SHP77 (cell line): Measurements from ENCODE around the gene PHF14.

Source experiments
- DNase-seq, 2 experiments: peaks; one replicate each; lab custom pipeline; 2025; lab: John Stamatoyannopoulos, UW

The PHF14 gene

DNA sequence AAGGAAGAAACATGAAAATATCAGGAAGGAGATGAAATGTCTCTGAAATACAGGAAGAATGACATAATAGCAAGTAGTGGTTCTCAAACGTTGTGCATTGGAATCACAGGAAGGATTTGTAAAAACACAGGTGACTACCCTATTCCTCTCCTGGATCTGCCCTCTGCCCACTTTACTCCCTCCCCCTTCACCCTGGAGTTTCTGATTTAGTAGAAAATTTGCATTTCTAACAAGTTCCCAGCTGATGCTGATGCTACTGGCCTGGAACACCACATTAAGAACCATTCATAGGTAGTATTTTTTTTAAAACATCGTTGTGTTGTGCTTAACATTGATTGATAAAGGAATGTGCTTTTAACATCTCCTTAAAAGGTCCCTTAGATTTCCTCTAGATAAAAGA, 130.9 kb downstream of the PHF14 start:
- no peak for DNase-seq

- DNase-seq = no peak
Measured at GRCh38 chr7:11109659-11110058, 136.0 kb downstream of the PHF14 start.

DNA sequence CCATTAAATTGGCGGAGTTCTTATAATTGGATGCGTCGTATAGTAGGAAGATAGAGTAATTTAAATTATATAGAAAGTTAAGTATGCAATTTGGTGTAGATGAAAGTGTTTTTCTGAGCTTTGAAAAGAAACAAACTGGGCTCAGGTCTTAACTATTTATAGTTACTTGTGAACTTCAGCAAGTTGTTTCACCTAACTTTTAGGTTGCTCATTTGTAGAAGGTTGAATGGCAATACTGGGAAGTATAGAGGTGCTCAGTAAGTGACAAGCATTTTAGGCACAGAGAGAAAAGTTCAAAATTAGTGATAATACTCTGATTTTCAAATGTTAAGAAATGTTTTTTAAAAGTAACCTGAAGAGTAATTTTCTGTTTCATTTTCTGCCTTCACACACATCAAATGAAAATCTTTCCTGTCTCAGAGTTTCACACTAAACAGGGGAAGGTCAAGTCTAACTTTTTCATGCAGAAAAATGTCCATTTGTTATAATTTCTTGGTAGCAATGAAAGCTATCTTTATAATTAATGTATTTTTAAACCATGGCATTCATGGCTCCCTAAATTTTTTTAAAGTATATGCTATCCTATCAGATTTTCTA, 146.5 kb downstream of the PHF14 start:
- no peak for DNase-seq

DNA sequence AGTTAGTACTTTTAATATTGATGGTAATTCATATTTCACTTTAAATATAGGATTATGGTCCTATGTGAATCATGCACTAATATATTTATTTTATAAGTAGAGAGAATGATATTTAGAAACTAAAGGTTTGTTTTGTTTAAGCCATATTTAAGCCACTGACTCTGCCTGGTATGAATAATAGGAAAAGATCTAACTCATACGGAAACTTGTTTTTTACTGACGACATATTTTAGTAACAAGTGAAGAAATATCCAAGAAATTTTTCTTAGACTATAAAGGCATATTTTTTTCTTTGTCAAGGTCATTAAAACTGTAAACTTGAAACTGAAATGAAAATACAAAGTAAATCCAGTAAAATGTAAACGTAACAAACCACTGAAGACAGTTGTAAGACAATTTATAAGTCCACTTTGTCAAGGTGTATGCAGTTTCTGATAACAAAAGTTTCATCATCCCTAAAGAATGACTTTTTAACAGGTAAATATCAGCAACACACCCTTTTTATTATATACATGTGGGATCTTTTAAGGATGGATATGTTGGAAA, 147.1 kb downstream of the PHF14 start:
- DNase-seq = no peak

- DNase-seq = no peak
Measured at GRCh38 chr7:11124856-11125559, 151.3 kb downstream of the PHF14 start.

DNA sequence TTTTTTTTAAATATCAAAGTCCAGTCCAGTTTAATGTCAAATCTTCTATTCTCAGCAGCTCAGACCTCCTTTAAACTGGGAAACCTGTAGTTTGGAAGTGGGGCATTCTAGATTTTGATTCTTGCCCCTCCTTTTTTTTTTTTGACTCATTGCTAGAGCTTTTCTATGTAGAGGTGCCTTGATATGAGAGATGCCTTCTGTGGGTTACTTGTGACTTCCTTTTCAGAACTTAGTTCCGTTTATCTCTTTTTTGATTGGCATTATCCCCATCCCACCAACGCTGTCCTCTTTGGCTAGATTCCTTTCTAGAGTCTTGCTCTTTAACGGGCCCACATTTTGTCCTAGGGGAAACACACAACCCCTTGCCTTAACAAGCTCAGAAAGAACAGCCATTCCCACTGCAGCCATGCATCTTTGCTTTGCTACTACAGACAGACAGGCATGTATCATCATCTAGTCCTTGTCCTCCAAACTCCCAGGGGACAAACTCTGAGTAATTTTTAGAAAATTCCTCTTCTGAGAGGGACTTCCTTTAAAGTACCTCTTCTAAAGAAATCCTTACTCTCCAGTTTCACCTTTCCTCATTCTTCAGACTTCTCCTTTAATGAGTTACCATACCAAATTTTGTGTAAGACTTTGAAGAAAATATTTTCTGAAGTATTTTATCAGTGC, 153.6 kb downstream of the PHF14 start:
- DNase-seq = no peak

- DNase-seq = no peak
Measured at GRCh38 chr7:11127988-11128387, 154.3 kb downstream of the PHF14 start.

DNA sequence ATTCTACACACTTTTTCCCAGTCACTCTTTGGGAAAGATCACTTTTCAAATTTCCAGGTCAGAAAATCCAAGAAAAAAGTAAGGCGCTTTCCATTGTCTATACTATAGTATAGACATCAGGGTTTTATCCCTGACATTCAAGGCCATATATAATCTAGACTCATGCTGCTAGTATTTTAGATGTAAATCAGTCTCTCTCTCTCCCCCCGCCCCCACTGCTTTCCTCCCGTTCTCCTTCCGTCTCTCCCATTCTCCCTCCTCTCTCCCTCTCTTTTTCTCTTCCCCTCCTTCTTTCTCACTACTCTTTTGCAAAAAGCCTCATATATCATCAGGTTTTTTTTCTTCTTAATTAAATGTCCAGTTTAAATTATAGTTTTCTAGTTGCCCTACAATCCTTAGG, 154.8 kb downstream of the PHF14 start:
- DNase-seq = no peak

GRCh38 chr7:11130012-11130411, 156.3 kb downstream of the PHF14 start:
- no peak for DNase-seq

DNA sequence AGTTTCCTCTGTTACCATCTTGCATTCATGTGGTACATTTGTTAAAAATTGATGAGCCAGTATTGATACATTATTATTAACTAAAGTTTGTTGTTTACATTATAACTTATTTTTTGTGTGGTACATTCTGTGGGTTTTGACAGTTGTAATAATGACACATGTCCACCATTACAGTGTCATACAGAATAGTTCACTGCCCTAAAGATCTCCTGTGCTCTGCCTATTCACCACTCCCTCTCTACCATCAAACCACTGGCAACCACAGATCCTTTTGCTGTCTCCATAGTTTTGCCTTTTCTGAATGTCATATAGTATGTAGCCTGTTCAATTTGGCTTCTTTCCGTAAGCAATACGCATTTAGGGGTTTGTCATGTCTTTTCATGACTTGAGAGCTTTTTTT, 156.9 kb downstream of the PHF14 start:
- DNase-seq = no peak

DNA sequence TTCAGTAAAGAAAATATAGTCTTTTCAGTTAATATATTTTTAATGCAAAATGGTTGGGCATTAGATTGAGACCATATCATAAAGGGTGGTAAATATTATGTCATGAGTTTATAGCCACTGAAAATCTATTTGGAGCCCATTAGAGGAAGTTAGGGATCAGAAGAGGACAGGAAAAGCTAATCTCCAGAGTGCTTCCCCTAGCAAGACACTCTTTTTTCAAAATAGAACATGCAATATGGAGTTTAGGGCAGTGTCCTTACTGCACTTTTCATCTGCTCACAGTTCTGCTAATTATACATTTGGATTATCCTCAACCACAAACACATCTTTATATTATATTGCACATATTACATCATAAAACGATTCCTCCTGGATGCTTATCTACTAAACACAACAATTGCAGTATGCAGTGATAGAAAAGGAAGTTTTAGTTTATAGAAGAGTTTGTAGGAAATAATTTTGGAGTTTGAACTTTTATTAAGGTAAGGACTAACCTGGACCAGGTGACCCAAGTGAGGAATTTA, 159.8 kb downstream of the PHF14 start:
- no peak for DNase-seq

- DNase-seq = no peak
Measured at GRCh38 chr7:11135573-11135972, 161.9 kb downstream of the PHF14 start.

- DNase-seq = no peak
Measured at GRCh38 chr7:11141541-11141940, 167.9 kb downstream of the PHF14 start.

- no peak for DNase-seq
Measured at GRCh38 chr7:11153694-11154093, 180.0 kb downstream of the PHF14 start.

GRCh38 chr7:11155883-11156282, 182.2 kb downstream of the PHF14 start:
- no peak for DNase-seq

GRCh38 chr7:11161499-11161898, 187.8 kb downstream of the PHF14 start:
- no peak for DNase-seq

- DNase-seq = no peak
Measured at GRCh38 chr7:11163220-11163619, 189.5 kb downstream of the PHF14 start.

GRCh38 chr7:11166051-11166450, 192.4 kb downstream of the PHF14 start:
- no peak for DNase-seq

- peak; percentile 62 to 63 for DNase-seq
Measured at GRCh38 chr7:11168650-11169170, 195.0 kb downstream of the PHF14 start.

- peak; percentile 80 to 82 for DNase-seq
Measured at GRCh38 chr7:11170175-11170574, 196.5 kb downstream of the PHF14 start.

GRCh38 chr7:11170863-11171568, 197.3 kb downstream of the PHF14 start:
- no peak for DNase-seq
